Measurements from ENCODE around the gene ADCY10. TPM values are rescaled to one million over a fixed set of nuclear protein-coding genes. Genes with fewer than 3 reads are reported as not detected.

ADCY10 gene
- total and polyA plus RNA-seq, 9 of the 15 experiments (the other 6 are each of a cell fraction or from before 2014, with no cell fraction given): 0.08 to 0.86 (median 0.22) TPM

DNA sequence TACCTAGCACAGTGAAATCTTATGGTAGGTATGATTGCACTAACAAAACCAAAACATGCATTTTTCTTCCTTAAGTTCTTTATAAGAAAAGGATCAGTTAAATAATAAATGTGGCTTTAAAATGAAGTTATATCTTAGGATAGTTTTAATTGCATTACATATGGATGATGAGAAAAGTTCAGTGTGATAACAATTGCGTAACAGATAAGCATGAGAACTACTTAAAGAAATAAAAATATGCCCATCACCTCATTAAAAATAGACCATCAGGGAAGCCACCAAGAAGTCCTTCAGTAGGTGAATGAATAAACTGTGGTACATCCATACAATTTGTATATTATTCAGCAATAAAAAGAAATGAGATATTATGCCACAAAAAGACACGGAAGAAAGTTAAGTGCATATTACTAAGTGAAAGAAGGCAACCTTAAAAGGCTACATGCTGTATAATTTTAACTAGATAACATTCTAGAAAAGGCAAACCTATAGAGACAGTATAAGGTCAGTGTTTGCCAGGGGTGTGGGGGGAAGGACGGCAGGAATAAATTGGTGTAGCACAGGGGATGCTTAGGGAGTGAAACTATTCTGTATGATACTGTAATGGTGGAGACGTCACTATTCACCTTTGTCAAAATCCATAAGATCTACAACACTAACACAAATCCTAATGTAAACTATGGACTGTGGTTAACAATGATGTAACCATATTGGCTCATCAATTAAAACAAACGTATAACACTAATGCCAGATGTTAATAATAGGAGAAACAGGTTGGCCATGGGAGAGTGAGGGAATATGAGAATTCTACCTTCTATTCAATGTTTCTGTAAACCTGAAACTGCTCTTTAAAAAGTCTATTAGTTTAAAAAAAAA, 149.2 kb downstream of the ADCY10 start:
- CTCF ChIA-PET (ENCODE audit: low intra/inter-chr PET ratio): no interaction called here
- ATAC-seq: no peak
- in situ Hi-C loops (cut with MboI): no loop called here
- TF ChIP-seq POLR2AphosphoS2 (IDR thresholded peaks at IDR 0.05; ENCODE audit: low read length) (no peak), ZFX (CRISPR knock-in tag; IDR thresholded peaks at IDR 0.05) (no peak), RFX7 (CRISPR knock-in tag; IDR thresholded peaks at IDR 0.05) (no peak), CTCF (IDR thresholded peaks at IDR 0.05 in 2 of 3, conservative IDR thresholded peaks at IDR 0.05 in 1 of 3; ENCODE audit: insufficient read depth in 2 of 3, low read depth in 1 of 3, low read length in 3 of 3) (no peak), CEBPG (CRISPR knock-in tag; IDR thresholded peaks at IDR 0.05) (no peak), CEBPG (tag; conservative IDR thresholded peaks at IDR 0.05 in 1 of 2, IDR thresholded peaks at IDR 0.05 in 1 of 2) (peak; percentile 59 to 90; a peak in 3 of 4 replicates), CHD7 (IDR thresholded peaks at IDR 0.05; ENCODE audit: low read depth, low read length) (no peak), NFRKB (IDR thresholded peaks at IDR 0.05; ENCODE audit: low read depth) (no peak)

More for the DNA sequence above, 149.2 kb downstream of the ADCY10 start:
- no peak overlapping the region for H3K4me3 ChIP-seq
- no peak overlapping the region for H3K9ac ChIP-seq (ENCODE audit: insufficient read depth in 1 of 2, low read depth in 2 of 2, low read length in 2 of 2)
- no peak overlapping the region for H2AFZ ChIP-seq (ENCODE audit: low read depth, low read length)
- POLR2A ChIA-PET: no interaction called here
- 83% methylated on average over 5 of the region's 5 CpGs for WGBS (ENCODE audit: insufficient coverage, low coverage, missing lambda C conversion rate)
- H4K20me1 ChIP-seq (replicated peaks; ENCODE audit: control insufficient read depth, insufficient read depth, low read length): no peaks in the 10 kb centered on the region
- H3K27me3 ChIP-seq (ENCODE audit: control insufficient read depth in 2 of 2, insufficient read depth in 2 of 2, low read length in 2 of 2): no peaks in the 10 kb centered on the region
- FAIRE-seq (no peak), DNase-seq (ENCODE audit: extremely low read depth in 1 of 4, low spot score in 3 of 4) (no peak)
- peaks cover 38% of the 10 kb centered on the region for H3K36me3 ChIP-seq (ENCODE audit: control insufficient read depth, insufficient read depth, low read length)
- BruUV-seq (replicated peaks): no TSS peak
- H3K79me2 ChIP-seq (ENCODE audit: control insufficient read depth, insufficient read depth, low read length): peaks cover 49% of the 10 kb centered on the region
- no peak overlapping the region for H3K4me2 ChIP-seq (ENCODE audit: insufficient read depth, low read length)
- peaks cover 4% of the 10 kb centered on the region for H3K9me1 ChIP-seq (ENCODE audit: control insufficient read depth, insufficient read depth, low read length)
- H3K4me1 ChIP-seq (replicated peaks in 1 of 2; ENCODE audit: control insufficient read depth in 2 of 2, insufficient read depth in 2 of 2, low read length in 2 of 2): peaks cover 7 to 45% of the 10 kb centered on the region in 2 experiments
- no peak overlapping the region for H3K27ac ChIP-seq (ENCODE audit: extremely low read depth, low read depth, low read length)
- intact Hi-C loops (cut with micrococcal nuclease): loop anchor here (5.0 kb wide), 2 partner anchors 103 to 173 kb away; partner anchors contain the start of genes DCAF6 and MPC2
- H3K9me3 ChIP-seq (replicated peaks; ENCODE audit: control insufficient read depth, insufficient read depth, low read depth, low read length): no peaks in the 10 kb centered on the region
